Motor neuron (in vitro differentiated cells): ENCODE data around the gene SDC4. TPM values are rescaled to one million over a fixed set of nuclear protein-coding genes. Genes with fewer than 3 reads are reported as not detected.

Source experiments
- ATAC-seq, 8 experiments: fragments of 200-7000 bp; cut with Tn5 transposase; replicated peaks in 6 of 8; 2 replicates each; pipeline ENCODE4 v1.8.0; 2021; ENCODE audit warnings: mild to moderate bottlenecking in 8 of 8, moderate library complexity in 8 of 8
- H3K27ac ChIP-seq, 2 donors: fragments of 250-450 bp; sonication (Bioruptor Pico); 2 replicates each; pipeline ENCODE4 v1.9.0; 2021; ENCODE audit warnings: antibody characterized with exemption in 2 of 2, mild to moderate bottlenecking in 2 of 2, moderate library complexity in 1 of 2
- H3K4me1 ChIP-seq, 2 donors: fragments of 250-450 bp; sonication (Bioruptor Pico); replicated peaks in 1 of 2; 2 replicates each; pipeline ENCODE4 v1.6.1; 2021; ENCODE audit warnings: antibody characterized with exemption in 2 of 2, mild to moderate bottlenecking in 2 of 2, moderate library complexity in 1 of 2
- H3K4me3 ChIP-seq, 5 donors: fragments of 250-450 bp; sonication (Bioruptor Pico); 2 replicates each; pipeline ENCODE4 v1.9.0; 2021; ENCODE audit warnings: antibody characterized with exemption in 5 of 5, mild to moderate bottlenecking in 5 of 5, moderate library complexity in 4 of 5
- WGBS, 10 experiments: fragments of 450-650 bp; shearing (Covaris generic); methylation state at CpG; one replicate each; pipeline ENCODE4 v1.0.0; 2022; 5-methylcytosine and 5-hydroxymethylcytosine counted together
- in situ Hi-C, 9 experiments: fragments of 400-800 bp; cut with MboI; loops; one replicate each; pipeline ENCODE4 v1.15.0; 2021; ENCODE audit warnings: low sequenced_read_pairs in 9 of 9, low pct_unique_long_range_greater_than_20kb in 2 of 9; ENCODE audit not compliant: unreplicated experiment in 9 of 9
- total RNA-seq, 8 experiments: library from RNA; unstranded; fragments of 300-600 nt; gene quantifications; 2 replicates each; pipeline versions ENCODE4 v1.2.3 to v1.2.4, GENCODE V29; 2022

Gene SDC4
- total RNA-seq, 8 experiments from 2014 or later = 1.6 to 94.9 (median 13.3) TPM

DNA sequence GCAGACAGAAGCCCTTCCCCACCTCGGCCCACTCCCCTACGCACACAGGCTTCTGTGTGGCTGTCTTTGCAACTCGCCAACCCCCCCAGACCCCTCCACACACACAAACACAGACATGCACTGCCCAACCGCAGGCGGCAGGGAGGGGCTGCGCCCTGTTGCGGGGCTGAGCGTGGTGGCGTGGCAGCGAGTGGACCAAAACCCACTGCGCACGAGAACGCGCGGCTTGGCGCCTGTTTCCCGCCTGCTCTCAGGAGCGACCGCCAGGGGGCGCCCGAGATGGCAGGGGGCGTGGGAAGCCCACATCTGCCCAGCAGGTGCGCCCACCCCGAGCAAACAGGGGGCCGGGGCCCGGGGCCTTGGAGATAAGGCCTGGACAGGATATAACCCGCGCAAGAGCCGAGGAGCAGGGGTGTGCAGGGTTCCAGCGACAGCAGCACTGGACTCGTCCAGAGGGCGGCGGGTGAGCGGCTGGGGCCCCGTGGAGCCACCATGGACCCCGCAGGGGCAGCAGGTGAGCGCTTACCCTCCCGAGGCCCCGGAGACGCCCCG is 41.7 kb downstream of the SDC4 start, which contains the start of gene RBPJL:
RBPJL (plus strand) TSS at position 410 of the 552 bp plus-strand sequence; CDS start at position 493, 83 bp downstream.
- ATAC-seq = peak in 1 of 8 experiments; percentile 56
- in situ Hi-C loops = loop anchor here in 4 of 9 experiments (10.0 to 25.0 kb wide), 3 partner anchors 131 to 456 kb away; partner anchors contain the start of gene KCNS1 (in 1 of the 4)
- Histone ChIP-seq H3K4me1 (no peaks in the 10 kb centered on the region), H3K4me3 (no peak within 1 kb of the TSS), H3K27ac (no peak within 1 kb of the TSS)
- 60 to 80% (median 69%) methylated on average over 1 to 11 of the region's 41 CpGs; no CpG with 5 or more reads in 7 of the 10 experiments for WGBS, 10 experiments

DNA sequence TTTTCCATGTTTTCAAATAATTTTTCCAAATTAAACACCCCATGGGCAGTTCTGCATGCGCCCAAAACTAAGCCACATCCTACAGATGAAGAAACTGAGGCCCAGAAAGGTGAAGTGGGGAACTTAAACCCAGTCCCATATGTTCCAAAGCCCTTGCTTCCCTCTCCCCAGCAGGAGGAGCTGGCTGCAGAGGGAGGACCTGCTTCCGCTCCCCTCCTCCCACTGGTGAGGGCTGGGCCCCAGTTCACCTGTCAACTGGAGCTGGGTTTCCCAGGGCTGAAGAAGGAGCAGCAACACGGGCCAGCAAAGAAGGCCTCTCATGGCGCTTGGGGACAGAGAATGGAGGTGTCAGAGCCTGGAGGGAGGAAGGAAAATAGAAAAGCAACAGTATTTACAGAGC is 43.0 kb downstream of the SDC4 start:
- Histone ChIP-seq H3K4me3 (no peak overlapping the region), H3K27ac (no peak overlapping the region), H3K4me1 (no peaks in the 10 kb centered on the region)
- ATAC-seq = no peak
- in situ Hi-C loops = loop anchor here in 4 of 9 experiments (10.0 to 25.0 kb wide), 3 partner anchors 132 to 457 kb away; partner anchors contain the start of gene KCNS1 (in 1 of the 4)
- WGBS, 10 experiments = 40 to 100% (median 71%) methylated on average over 1 to 4 of the region's 4 CpGs; no CpG with 5 or more reads in 2 of the 10 experiments

DNA sequence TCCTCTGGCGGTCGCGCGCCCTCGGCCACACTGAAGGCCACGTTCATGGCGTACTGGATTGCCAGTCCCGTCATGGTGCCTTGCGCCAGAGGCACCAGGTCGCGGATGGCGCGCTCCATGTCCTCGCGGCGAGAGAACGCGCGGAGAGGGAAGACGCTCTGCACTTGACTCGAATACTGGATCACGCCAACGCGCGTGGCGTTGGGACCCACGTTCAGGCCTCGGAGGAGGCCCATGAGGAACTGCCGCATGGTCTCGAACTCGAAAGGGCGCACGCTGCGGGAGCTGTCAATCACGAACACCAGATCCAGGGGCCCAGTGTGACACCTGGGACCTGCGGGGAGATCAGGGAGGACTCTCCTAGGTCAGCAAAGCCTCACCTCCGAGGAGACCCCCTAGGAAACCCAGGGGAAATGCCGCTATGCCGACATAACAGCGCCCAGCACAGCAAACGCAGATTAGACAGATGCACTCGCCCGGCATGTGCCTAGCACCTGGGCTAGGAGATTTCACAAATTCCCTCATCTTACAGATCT is 43.7 kb downstream of the SDC4 start:
- Histone ChIP-seq H3K4me3 (no peak overlapping the region), H3K27ac (no peak overlapping the region), H3K4me1 (no peaks in the 10 kb centered on the region)
- 91 to 100% (median 95%) methylated on average over 1 to 23 of the region's 43 CpGs; no CpG with 5 or more reads in 4 of the 10 experiments for WGBS, 10 experiments
- no peak for ATAC-seq
- in situ Hi-C loops = loop anchor here in 4 of 9 experiments (10.0 to 25.0 kb wide), 3 partner anchors 133 to 458 kb away; partner anchors contain the start of gene KCNS1 (in 1 of the 4)

DNA sequence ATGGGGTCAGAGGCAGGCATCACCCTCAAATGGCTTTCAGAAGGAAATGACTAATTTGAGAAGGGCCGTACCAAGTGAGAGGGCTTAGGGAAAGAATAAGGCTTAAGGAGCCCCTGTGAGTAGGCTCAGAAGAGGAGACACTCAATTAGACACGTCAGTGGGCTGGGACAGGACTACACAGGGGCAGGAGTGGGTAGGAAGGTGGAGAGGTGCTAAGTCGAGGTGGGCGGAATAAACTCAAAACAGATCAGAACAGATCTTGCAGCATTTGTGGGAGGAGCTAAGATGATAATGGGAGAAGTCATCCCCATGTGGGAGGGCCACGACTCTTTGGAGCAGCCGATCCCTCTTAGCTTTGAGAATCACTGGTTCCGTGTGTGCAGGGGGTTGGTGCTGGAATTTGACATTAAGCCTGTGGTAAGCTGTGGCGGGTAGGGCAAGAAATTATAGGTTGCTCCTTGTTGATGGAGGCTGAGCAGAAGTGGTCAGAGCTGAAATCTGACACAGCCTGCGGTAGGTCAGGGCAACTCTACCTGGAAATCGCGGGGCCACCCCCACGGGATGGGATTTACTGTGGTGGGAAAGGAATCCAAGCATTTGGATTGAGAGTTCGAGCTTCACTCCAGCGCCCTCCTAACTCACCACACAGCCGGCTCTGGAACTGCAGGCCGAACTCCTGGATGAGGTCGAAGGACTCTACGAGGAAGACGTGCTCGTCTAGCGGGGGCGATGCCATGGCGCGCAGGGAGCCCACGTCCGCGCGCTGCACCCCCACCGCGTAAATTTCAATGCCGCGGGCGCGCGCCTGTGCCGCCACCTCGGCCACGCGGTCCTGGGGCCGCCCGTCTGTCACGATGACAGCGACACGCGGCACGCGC is 44.4 kb downstream of the SDC4 start:
- no peak overlapping the region for H3K4me3 ChIP-seq
- no peak overlapping the region for H3K27ac ChIP-seq
- no peak for ATAC-seq
- no peaks in the 10 kb centered on the region for H3K4me1 ChIP-seq
- WGBS, 10 experiments = 44 to 100% (median 85%) methylated on average over 1 to 24 of the region's 47 CpGs; no CpG with 5 or more reads in 1 of the 10 experiments
- in situ Hi-C loops = loop anchor here in 4 of 9 experiments (10.0 to 25.0 kb wide), 3 partner anchors 133 to 458 kb away; partner anchors contain the start of gene KCNS1 (in 1 of the 4)

DNA sequence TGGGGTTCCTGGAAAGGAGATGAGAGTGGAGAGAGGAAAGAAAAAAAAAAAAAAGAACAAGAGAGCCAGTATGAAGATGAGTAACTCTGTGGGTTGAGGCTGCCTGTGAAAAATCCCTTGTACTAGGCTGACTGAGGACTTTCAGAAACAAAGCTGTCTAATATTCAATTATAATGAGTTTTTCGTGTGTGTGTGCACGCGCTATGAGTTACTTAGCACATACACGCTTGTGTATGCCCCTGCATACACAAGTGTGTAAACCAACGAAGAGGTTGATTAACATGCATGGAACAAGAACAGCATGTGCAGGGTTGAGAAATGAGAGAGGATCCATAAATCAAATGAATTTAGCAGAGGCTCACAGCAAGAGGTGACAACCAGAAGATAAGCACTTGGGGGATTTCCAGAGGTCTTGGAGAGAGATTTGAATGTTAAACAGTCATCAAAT is 46.4 kb downstream of the SDC4 start:
- 54 to 91% (median 82%) methylated on average over 1 to 5 of the region's 5 CpGs; no CpG with 5 or more reads in 1 of the 10 experiments for WGBS, 10 experiments
- no peak overlapping the region for H3K27ac ChIP-seq
- peak in 1 of 8 experiments; percentile 39 for ATAC-seq
- H3K4me3 ChIP-seq = no peak overlapping the region
- no peaks in the 10 kb centered on the region for H3K4me1 ChIP-seq
- in situ Hi-C loops = loop anchor here in 4 of 9 experiments (10.0 to 25.0 kb wide), 3 partner anchors 135 to 460 kb away; partner anchors contain the start of gene KCNS1 (in 1 of the 4)

DNA sequence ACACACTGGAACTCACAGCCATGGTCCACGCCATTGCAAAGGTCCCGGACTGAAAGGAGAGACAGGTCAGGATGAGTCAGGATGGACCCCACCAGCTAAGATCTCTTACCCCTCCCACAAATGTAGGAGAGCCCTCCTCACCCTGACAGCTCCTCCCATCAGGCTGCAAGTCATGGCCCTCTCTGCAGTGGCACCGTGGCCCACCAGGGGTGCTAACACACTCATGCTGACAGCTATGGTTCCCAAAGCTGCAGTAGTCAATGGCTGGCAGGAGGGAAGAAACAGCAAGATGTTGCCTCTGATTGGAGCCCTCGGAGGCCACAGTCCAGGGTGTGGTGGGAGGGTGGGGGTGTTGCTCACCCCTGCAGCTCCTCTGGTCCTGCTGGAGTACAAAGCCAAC is 47.3 kb downstream of the SDC4 start:
- no peak overlapping the region for H3K4me3 ChIP-seq
- no peaks in the 10 kb centered on the region for H3K4me1 ChIP-seq
- 0 to 40% methylated on average over 1 of the region's 4 CpGs; no CpG with 5 or more reads in 8 of the 10 experiments for WGBS, 10 experiments
- H3K27ac ChIP-seq = no peak overlapping the region
- peak; percentile 43 to 98 (median 66) for ATAC-seq
- in situ Hi-C loops = loop anchor here in 4 of 9 experiments (10.0 to 25.0 kb wide), 3 partner anchors 136 to 461 kb away; partner anchors contain the start of gene KCNS1 (in 1 of the 4)

DNA sequence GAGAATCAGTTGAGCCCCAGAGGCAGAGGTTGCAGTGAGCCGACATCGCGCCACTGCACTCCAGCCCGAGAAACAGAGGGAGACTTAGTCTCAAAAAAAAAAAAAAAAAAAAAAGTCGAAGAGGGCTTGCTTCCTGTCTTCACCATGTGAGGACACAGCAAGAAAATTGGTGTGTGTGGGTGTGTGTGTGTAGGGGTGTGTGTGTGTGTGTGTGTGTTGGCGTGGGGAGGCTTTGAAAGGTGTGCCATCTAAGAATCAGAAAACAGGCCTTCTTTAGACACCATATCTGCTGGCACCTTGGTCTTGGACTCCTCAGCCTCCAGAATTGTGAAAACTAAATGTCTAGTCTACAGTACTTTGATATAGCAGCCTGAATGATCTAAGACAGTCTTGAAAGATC is 48.4 kb downstream of the SDC4 start:
- H3K4me1 ChIP-seq = no peaks in the 10 kb centered on the region
- no peak for ATAC-seq
- no peak overlapping the region for H3K27ac ChIP-seq
- WGBS, 10 experiments = 60 to 100% (median 80%) methylated on average over 1 to 5 of the region's 6 CpGs; no CpG with 5 or more reads in 5 of the 10 experiments
- no peak overlapping the region for H3K4me3 ChIP-seq
- in situ Hi-C loops = loop anchor here in 7 of 9 experiments (10.0 to 25.0 kb wide), 6 partner anchors 138 to 463 kb away; partner anchors contain the start of genes KCNS1 (in 2 of the 7), WFDC12 (in 1 of the 7) and WFDC5 (in 1 of the 7)

DNA sequence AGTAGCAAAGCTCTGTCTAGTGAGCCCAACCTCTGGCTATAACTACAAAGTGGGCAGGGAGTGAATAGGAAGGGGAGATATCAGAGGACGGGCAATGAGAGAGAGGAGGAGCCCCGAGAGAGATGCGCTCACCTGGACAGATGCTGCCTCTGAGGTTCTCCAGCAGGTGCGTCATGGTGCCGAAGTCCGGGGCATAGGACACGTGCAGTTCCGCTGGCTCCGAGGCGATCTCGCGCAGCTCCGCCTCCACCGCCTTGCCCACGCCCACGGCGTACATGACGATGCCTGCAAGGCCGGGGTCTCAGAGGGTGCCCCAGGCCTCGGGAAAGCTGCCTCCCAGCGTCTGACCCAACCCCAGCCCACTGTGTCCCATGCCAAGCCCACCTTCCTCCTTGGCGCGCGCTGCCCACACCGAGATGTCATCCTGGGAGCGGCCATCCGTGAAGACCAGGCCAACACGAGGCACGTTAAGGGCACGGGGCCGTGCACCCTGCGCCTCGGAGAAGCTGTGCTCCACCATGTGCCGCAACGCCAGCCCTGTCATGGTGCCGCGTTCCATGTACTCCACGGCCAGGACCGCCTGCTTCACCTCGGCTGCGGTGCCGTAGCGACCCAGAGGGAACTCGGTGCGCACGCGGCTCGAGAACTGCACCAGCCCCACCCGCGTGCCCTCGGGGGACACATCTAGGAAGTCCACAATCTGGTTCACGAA is 50.3 kb downstream of the SDC4 start:
- Histone ChIP-seq H3K4me3 (no peak overlapping the region), H3K27ac (no peak overlapping the region), H3K4me1 (no peaks in the 10 kb centered on the region)
- in situ Hi-C loops = loop anchor here in 6 of 9 experiments (25.0 kb wide), 3 partner anchors 161 to 261 kb away; partner anchors contain the start of genes KCNS1 (in 1 of the 6), WFDC12 (in 1 of the 6) and WFDC5 (in 1 of the 6)
- 80 to 98% (median 90%) methylated on average over 1 to 8 of the region's 52 CpGs; no CpG with 5 or more reads in 5 of the 10 experiments for WGBS, 10 experiments
- no peak for ATAC-seq

DNA sequence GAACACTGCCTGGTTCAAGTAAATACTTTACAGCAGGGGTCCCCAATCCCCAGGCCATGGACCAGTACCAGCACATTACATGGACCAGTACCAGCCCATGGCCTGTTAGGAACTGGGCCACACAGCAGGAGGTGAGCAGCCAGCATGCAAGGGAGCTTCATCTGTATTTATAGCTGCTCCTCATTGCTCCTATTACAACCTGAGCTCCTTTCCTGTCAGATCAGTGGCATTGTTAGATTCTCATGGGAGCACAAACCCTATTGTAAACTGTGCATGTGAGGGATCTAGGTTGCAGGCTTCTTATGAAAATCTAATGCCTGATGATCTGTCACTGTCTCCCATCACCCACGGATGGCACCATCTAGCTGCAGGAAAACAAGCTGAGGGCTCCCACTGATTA is 53.6 kb downstream of the SDC4 start:
- WGBS, 10 experiments = 100% methylated on average over 1 of the region's 1 CpG; no CpG with 5 or more reads in 7 of the 10 experiments
- no peak overlapping the region for H3K27ac ChIP-seq
- no peak for ATAC-seq
- in situ Hi-C loops = loop anchor here in 6 of 9 experiments (25.0 kb wide), 3 partner anchors 157 to 257 kb away; partner anchors contain the start of genes KCNS1 (in 1 of the 6), WFDC12 (in 1 of the 6) and WFDC5 (in 1 of the 6)
- H3K4me1 ChIP-seq = peaks cover 0 to 3% of the 10 kb centered on the region in 2 donors
- H3K4me3 ChIP-seq = no peak overlapping the region

DNA sequence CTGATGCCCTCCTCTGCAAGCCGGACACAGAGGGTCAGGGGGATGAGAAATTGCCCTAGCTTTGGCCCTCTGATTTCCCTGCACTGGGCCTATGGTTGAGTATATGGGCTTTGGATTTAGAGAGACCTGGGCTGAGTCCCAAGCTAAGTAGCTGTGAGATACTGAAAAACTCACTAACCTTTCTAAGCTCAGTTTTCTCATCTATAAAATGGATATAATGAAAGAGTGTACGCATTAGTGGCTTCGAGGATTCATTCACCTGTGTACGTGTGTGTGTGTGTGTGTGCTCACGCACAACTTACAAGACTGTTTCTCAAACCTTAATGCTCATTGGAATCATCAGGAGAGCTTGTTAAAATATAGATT is 54.2 kb downstream of the SDC4 start:
- in situ Hi-C loops = loop anchor here in 6 of 9 experiments (25.0 kb wide), 3 partner anchors 157 to 257 kb away; partner anchors contain the start of genes KCNS1 (in 1 of the 6), WFDC12 (in 1 of the 6) and WFDC5 (in 1 of the 6)
- ATAC-seq = no peak
- peak overlapping the region in 4 of 5 donors; percentile 32 to 50 (median 38) for H3K4me3 ChIP-seq

More for the DNA sequence above, 54.2 kb downstream of the SDC4 start:
- Histone ChIP-seq H3K27ac (no peak overlapping the region), H3K4me1 (peaks cover 0 to 3% of the 10 kb centered on the region in 2 donors)
- 45 to 94% (median 92%) methylated on average over 2 to 5 of the region's 5 CpGs; no CpG with 5 or more reads in 5 of the 10 experiments for WGBS, 10 experiments
